HL-60 (cell line): ENCODE measurements around the gene OR7G1.

Experiments
- GABPA ChIP-seq: IDR thresholded peaks from 2 replicates; pipeline ENCODE4 v1.6.1; 2012; ENCODE audit warnings: low read depth
- POLR2AphosphoS5 ChIP-seq: IDR thresholded peaks from 2 replicates; pipeline ENCODE4 v1.6.1; 2012; ENCODE audit warnings: low read depth
- TF ChIP-seq, protein P1 (sequence below): IDR thresholded peaks from one replicate; pipeline ENCODE4 v1.5.1; 2011; ENCODE audit warnings: low read length, control low read depth, inconsistent platforms; ENCODE audit not compliant: insufficient read depth

DNA sequence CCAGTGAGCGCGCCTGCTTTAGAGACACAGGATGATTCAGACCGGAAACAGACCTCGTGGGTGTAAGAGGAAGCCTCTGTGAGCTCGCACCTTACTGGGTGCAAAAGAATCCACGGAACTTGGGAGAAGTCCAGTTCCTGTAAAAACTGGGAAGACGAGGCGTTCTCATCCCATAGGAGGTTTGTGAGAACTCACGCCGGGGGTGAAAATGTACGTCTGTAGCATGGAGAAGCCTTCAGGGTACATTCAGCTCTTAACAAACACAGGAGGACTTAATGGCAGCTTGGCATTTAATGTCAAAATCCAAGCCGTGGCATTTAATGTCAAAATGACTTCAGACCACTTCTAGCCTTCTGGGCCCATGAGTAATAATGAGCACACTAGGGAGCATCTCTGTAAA, 45.9 kb upstream of the OR7G1 start:
- TF ChIP-seq, protein P1, sequence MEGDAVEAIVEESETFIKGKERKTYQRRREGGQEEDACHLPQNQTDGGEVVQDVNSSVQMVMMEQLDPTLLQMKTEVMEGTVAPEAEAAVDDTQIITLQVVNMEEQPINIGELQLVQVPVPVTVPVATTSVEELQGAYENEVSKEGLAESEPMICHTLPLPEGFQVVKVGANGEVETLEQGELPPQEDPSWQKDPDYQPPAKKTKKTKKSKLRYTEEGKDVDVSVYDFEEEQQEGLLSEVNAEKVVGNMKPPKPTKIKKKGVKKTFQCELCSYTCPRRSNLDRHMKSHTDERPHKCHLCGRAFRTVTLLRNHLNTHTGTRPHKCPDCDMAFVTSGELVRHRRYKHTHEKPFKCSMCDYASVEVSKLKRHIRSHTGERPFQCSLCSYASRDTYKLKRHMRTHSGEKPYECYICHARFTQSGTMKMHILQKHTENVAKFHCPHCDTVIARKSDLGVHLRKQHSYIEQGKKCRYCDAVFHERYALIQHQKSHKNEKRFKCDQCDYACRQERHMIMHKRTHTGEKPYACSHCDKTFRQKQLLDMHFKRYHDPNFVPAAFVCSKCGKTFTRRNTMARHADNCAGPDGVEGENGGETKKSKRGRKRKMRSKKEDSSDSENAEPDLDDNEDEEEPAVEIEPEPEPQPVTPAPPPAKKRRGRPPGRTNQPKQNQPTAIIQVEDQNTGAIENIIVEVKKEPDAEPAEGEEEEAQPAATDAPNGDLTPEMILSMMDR = no peak
- TF ChIP-seq GABPA (no peak), POLR2AphosphoS5 (no peak)
